Esophagus squamous epithelium (tissue), 4 donors: ENCODE data around the gene CFHR4.

ENCODE experiments used
- POLR2A ChIP-seq, 4 donors: fragments of 450-650 bp; IDR thresholded peaks; one replicate each; pipeline ENCODE4 v1.6.1; 2017; ENCODE audit warnings: antibody characterized with exemption in 4 of 4, mild to moderate bottlenecking in 4 of 4, moderate library complexity in 3 of 4
- TF ChIP-seq, protein P1 (sequence below), 6 experiments: fragments of 450-650 bp in 4 of 6; fragments of 200-600 bp in 2 of 6; sonication (generic) in 2 of 6; IDR thresholded peaks; one replicate each; pipeline ENCODE4 v1.5.1; 2016 to 2019; ENCODE audit warnings: antibody characterized with exemption in 6 of 6, mild to moderate bottlenecking in 4 of 6, moderate library complexity in 4 of 6

DNA sequence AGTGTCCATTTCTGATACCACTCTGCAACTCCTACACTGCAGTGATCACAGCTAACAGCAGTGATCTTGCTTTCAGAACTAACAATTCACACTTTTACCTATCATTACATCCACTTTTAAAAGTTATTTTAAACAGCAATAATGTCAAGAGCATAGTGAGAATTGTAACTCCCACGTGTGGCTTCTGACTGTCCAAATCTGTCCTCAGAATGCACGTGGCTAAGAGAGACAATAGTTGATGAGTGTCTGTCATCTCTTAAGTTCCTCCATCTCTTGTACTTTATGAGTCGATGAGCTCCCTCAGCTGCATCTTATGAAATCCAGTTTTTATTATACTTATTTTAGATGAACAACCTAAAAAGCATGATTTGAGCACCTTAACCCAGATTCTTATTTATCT, 73.0 kb downstream of the CFHR4 start:
- TF ChIP-seq, protein P1, sequence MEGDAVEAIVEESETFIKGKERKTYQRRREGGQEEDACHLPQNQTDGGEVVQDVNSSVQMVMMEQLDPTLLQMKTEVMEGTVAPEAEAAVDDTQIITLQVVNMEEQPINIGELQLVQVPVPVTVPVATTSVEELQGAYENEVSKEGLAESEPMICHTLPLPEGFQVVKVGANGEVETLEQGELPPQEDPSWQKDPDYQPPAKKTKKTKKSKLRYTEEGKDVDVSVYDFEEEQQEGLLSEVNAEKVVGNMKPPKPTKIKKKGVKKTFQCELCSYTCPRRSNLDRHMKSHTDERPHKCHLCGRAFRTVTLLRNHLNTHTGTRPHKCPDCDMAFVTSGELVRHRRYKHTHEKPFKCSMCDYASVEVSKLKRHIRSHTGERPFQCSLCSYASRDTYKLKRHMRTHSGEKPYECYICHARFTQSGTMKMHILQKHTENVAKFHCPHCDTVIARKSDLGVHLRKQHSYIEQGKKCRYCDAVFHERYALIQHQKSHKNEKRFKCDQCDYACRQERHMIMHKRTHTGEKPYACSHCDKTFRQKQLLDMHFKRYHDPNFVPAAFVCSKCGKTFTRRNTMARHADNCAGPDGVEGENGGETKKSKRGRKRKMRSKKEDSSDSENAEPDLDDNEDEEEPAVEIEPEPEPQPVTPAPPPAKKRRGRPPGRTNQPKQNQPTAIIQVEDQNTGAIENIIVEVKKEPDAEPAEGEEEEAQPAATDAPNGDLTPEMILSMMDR (IDR thresholded peaks at IDR 0.05): no peak
- TF ChIP-seq POLR2A (IDR thresholded peaks at IDR 0.05): no peak
